ENCODE results near the gene HPCAL1.
"Not testable (repeated sequence)": the region's sequence is repeated elsewhere in the genome, so short reads cannot be mapped to it uniquely, and the experiment has no call there.

HPCAL1 gene

GRCh38 chr2:10285191-10285555 lies 17.5 kb upstream of the HPCAL1 start:
- peak; percentile 75 for DNase-seq

GRCh38 chr2:10285556-10286198 lies 17.0 kb upstream of the HPCAL1 start:
- DNase-seq = peak; percentile 80

- no peak for DNase-seq
Measured at GRCh38 chr2:10286216-10287037, 16.3 kb upstream of the HPCAL1 start.

- no peak for DNase-seq
Measured at GRCh38 chr2:10287761-10288160, 14.9 kb upstream of the HPCAL1 start.

GRCh38 chr2:10288606-10289005 lies 14.1 kb upstream of the HPCAL1 start:
- no peak for DNase-seq

GRCh38 chr2:10289352-10289751 lies 13.4 kb upstream of the HPCAL1 start:
- no peak for DNase-seq

- DNase-seq = no peak
Measured at GRCh38 chr2:10289891-10290290, 12.8 kb upstream of the HPCAL1 start.

GRCh38 chr2:10291376-10291775 lies 11.3 kb upstream of the HPCAL1 start:
- DNase-seq = not testable (repeated sequence)

- DNase-seq = no peak
Measured at GRCh38 chr2:10292033-10292432, 10.7 kb upstream of the HPCAL1 start.

- DNase-seq = no peak
Measured at GRCh38 chr2:10293603-10294002, 9.1 kb upstream of the HPCAL1 start.

GRCh38 chr2:10294077-10294476 lies 8.6 kb upstream of the HPCAL1 start:
- DNase-seq = no peak

GRCh38 chr2:10295649-10296048 lies 7.1 kb upstream of the HPCAL1 start:
- not testable (repeated sequence) for DNase-seq

GRCh38 chr2:10296142-10296541 lies 6.6 kb upstream of the HPCAL1 start:
- no peak for DNase-seq

GRCh38 chr2:10297191-10297830 lies 5.4 kb upstream of the HPCAL1 start:
- DNase-seq = no peak

GRCh38 chr2:10297959-10298531 lies 4.7 kb upstream of the HPCAL1 start:
- DNase-seq = peak; percentile 68

- not testable (repeated sequence) for DNase-seq
Measured at GRCh38 chr2:10298777-10299176, 3.9 kb upstream of the HPCAL1 start.

GRCh38 chr2:10300328-10300920 lies 2.3 kb upstream of the HPCAL1 start:
- no peak for DNase-seq

- no peak for DNase-seq
Measured at GRCh38 chr2:10300997-10301940, 1.4 kb upstream of the HPCAL1 start.

GRCh38 chr2:10301941-10302478 lies 694 bp upstream of the HPCAL1 start:
- DNase-seq = no peak

GRCh38 chr2:10303181-10303693 lies 533 bp downstream of the HPCAL1 start:
- DNase-seq = no peak

GRCh38 chr2:10303694-10304378 lies 1.1 kb downstream of the HPCAL1 start:
- DNase-seq = peak; percentile 31
